Natural killer cell (primary cell): ENCODE data around the gene TTC32. TPM values are rescaled to one million over a fixed set of nuclear protein-coding genes. Genes with fewer than 3 reads are reported as not detected.
"Not testable (repeated sequence)": the region's sequence is repeated elsewhere in the genome, so short reads cannot be mapped to it uniquely, and the experiment has no call there.

Experiments
- ATAC-seq, 3 donors: fragments of 150-1000 bp in 2 of 3; fragments of 200-7000 bp in 1 of 3; cut with Tn5 transposase; 1 replicate in 1 of 3; 2 replicates in 2 of 3; pipeline ENCODE4 v1.10.0; 2021; ENCODE audit warnings: mild to moderate bottlenecking in 2 of 3, moderate library complexity in 2 of 3
- DNase-seq, 2 donors: peaks; one replicate each; pipeline versions ENCODE4 v3.0.0 to v3.0.0-alpha.2; 2013 to 2021; ENCODE audit warnings: mixed read lengths in 1 of 2
- H3K27ac ChIP-seq: one replicate; pipeline ENCODE4 v1.5.1; 2013; ENCODE audit warnings: mild to moderate bottlenecking, low read length
- H3K27me3 ChIP-seq: one replicate; pipeline ENCODE4 v1.6.1; 2013; ENCODE audit warnings: low read length; ENCODE audit not compliant: control insufficient read depth, insufficient read depth
- H3K36me3 ChIP-seq: one replicate; pipeline ENCODE4 v1.6.1; 2013; ENCODE audit warnings: low read length; ENCODE audit not compliant: control insufficient read depth, insufficient read depth
- H3K4me1 ChIP-seq: one replicate; pipeline ENCODE4 v1.6.1; 2013; ENCODE audit warnings: low read length; ENCODE audit not compliant: control insufficient read depth, insufficient read depth
- H3K4me3 ChIP-seq: one replicate; pipeline ENCODE4 v1.5.1; 2013; ENCODE audit warnings: low read length
- H3K9me3 ChIP-seq: one replicate; pipeline ENCODE4 v1.6.1; 2013; ENCODE audit warnings: low read length; ENCODE audit not compliant: control insufficient read depth, insufficient read depth
- H3K27ac Mint-ChIP-seq, 2 donors: one replicate each; pipeline ENCODE4 v1.8.0; 2022; ENCODE audit warnings: mild to moderate bottlenecking in 2 of 2, mixed read lengths in 2 of 2, moderate library complexity in 1 of 2
- H3K27me3 Mint-ChIP-seq, 2 donors: one replicate each; pipeline ENCODE4 v1.8.0; 2022; ENCODE audit warnings: low read depth in 2 of 2, mixed read lengths in 2 of 2
- H3K36me3 Mint-ChIP-seq: one replicate; pipeline ENCODE4 v1.8.0; 2022; ENCODE audit warnings: mixed read lengths
- H3K4me1 Mint-ChIP-seq, 2 donors: one replicate each; pipeline ENCODE4 v1.8.0; 2022; ENCODE audit warnings: mixed read lengths in 2 of 2
- H3K4me3 Mint-ChIP-seq: one replicate; pipeline ENCODE4 v1.8.0; 2022; ENCODE audit warnings: mild to moderate bottlenecking, moderate library complexity, mixed read lengths
- H3K9me3 Mint-ChIP-seq, 2 donors: one replicate each; pipeline ENCODE4 v1.8.0; 2022; ENCODE audit warnings: mixed read lengths in 2 of 2
- CTCF ChIP-seq: fragments of 200-600 bp; IDR thresholded peaks from one replicate; pipeline ENCODE4 v1.8.0; 2022; ENCODE audit warnings: antibody characterized with exemption
- WGBS: methylation state at CpG from one replicate; pipeline ENCODE4 v1.1.7; 2013; ENCODE audit warnings: missing lambda C conversion rate; ENCODE audit not compliant: insufficient coverage; 5-methylcytosine and 5-hydroxymethylcytosine counted together
- intact Hi-C: fragments of 100-400 bp; cut with micrococcal nuclease; formaldehyde crosslinking; loops from one replicate; pipeline ENCODE4 v1.14.2; 2022
- total RNA-seq, 4 donors: library from RNA; stranded (reverse); fragments of 120-200 nt in 1 of 4; gene quantifications; one replicate each; pipeline versions ENCODE4 v1.2.3 to v1.2.4, GENCODE V29; 2013 to 2022

The TTC32 gene
- total RNA-seq, 3 donors from 2014 or later (not counting 1 experiment from before 2014, with no cell fraction given) = 30.4 to 45.3 (median 37.2) TPM

GRCh38 chr2:19936203-19936602 is 34.4 kb upstream of the TTC32 start:
- Mint-ChIP-seq H3K4me3 (no peak overlapping the region), H3K27ac (no peak overlapping the region), H3K9me3 (no peaks in the 10 kb centered on the region), H3K4me1 (no peaks in the 10 kb centered on the region), H3K36me3 (peaks cover 6% of the 10 kb centered on the region), H3K27me3 (no peaks in the 10 kb centered on the region)
- no peaks in the 10 kb centered on the region for H3K4me1 ChIP-seq
- WGBS = 88% methylated on average over 1 of the region's 2 CpGs
- ATAC-seq = no peak
- H3K27ac ChIP-seq = no peak overlapping the region
- H3K36me3 ChIP-seq = peaks cover 24% of the 10 kb centered on the region
- no peaks in the 10 kb centered on the region for H3K9me3 ChIP-seq
- no peak for TF ChIP-seq CTCF
- H3K27me3 ChIP-seq = no peaks in the 10 kb centered on the region
- H3K4me3 ChIP-seq = no peak overlapping the region
- intact Hi-C loops = no loop called here
- no peak for DNase-seq

GRCh38 chr2:19933351-19933981 is 31.7 kb upstream of the TTC32 start:
- Mint-ChIP-seq H3K4me1 (no peaks in the 10 kb centered on the region), H3K9me3 (peaks cover 0 to 5% of the 10 kb centered on the region in 2 donors), H3K36me3 (peaks cover 13% of the 10 kb centered on the region), H3K27me3 (no peaks in the 10 kb centered on the region), H3K27ac (no peak overlapping the region), H3K4me3 (no peak overlapping the region)
- no peak overlapping the region for H3K27ac ChIP-seq
- intact Hi-C loops = no loop called here
- H3K27me3 ChIP-seq = no peaks in the 10 kb centered on the region
- peaks cover 4% of the 10 kb centered on the region for H3K9me3 ChIP-seq
- TF ChIP-seq CTCF = no peak
- no peaks in the 10 kb centered on the region for H3K4me1 ChIP-seq
- 90% methylated on average over 3 of the region's 5 CpGs for WGBS
- DNase-seq (no peak), ATAC-seq (no peak)
- H3K36me3 ChIP-seq = peaks cover 32% of the 10 kb centered on the region
- no peak overlapping the region for H3K4me3 ChIP-seq

- DNase-seq (no peak), ATAC-seq (no peak)
- Mint-ChIP-seq H3K9me3 (peaks cover 0 to 5% of the 10 kb centered on the region in 2 donors), H3K27ac (no peak overlapping the region), H3K4me1 (no peaks in the 10 kb centered on the region), H3K36me3 (peaks cover 11% of the 10 kb centered on the region), H3K4me3 (no peak overlapping the region), H3K27me3 (no peaks in the 10 kb centered on the region)
- Histone ChIP-seq H3K4me3 (no peak overlapping the region), H3K27me3 (no peaks in the 10 kb centered on the region), H3K9me3 (peaks cover 10% of the 10 kb centered on the region), H3K36me3 (peaks cover 35% of the 10 kb centered on the region), H3K27ac (no peak overlapping the region), H3K4me1 (no peaks in the 10 kb centered on the region)
- TF ChIP-seq CTCF = no peak
- intact Hi-C loops = no loop called here
- WGBS = 98% methylated on average over 2 of the region's 2 CpGs
Observed at GRCh38 chr2:19932928-19933327, 31.1 kb upstream of the TTC32 start.

- TF ChIP-seq CTCF = no peak
- Mint-ChIP-seq H3K27me3 (no peaks in the 10 kb centered on the region), H3K36me3 (peaks cover 31% of the 10 kb centered on the region)
Observed at GRCh38 chr2:19929226-19929625, 27.4 kb upstream of the TTC32 start.

GRCh38 chr2:19927816-19928215 is 26.0 kb upstream of the TTC32 start:
- H3K4me3 ChIP-seq, intact Hi-C loops, H3K4me3 Mint-ChIP-seq, DNase-seq, H3K27ac ChIP-seq, H3K4me1 Mint-ChIP-seq, ATAC-seq, H3K27me3 Mint-ChIP-seq, H3K27me3 ChIP-seq, H3K4me1 ChIP-seq, H3K27ac Mint-ChIP-seq: not testable (repeated sequence)
- Mint-ChIP-seq H3K36me3 (peaks cover 31% of the 10 kb centered on the region), H3K9me3 (peaks cover 0 to 10% of the 10 kb centered on the region in 2 donors)
- 100% methylated on average over 1 of the region's 1 CpG for WGBS
- Histone ChIP-seq H3K36me3 (peaks cover 14% of the 10 kb centered on the region), H3K9me3 (peaks cover 16% of the 10 kb centered on the region)

More at GRCh38 chr2:19929226-19929625, 27.4 kb upstream of the TTC32 start:
- peaks cover 16% of the 10 kb centered on the region for H3K9me3 ChIP-seq
- H3K27me3 ChIP-seq = no peaks in the 10 kb centered on the region
- DNase-seq = no peak
- H3K36me3 ChIP-seq = peaks cover 14% of the 10 kb centered on the region
- no peak for ATAC-seq
- intact Hi-C loops = no loop called here
- H3K27ac Mint-ChIP-seq = no peak overlapping the region
- no peaks in the 10 kb centered on the region for H3K4me1 Mint-ChIP-seq
- no peak overlapping the region for H3K4me3 ChIP-seq
- H3K27ac ChIP-seq = no peak overlapping the region
- peaks cover 0 to 10% of the 10 kb centered on the region in 2 donors for H3K9me3 Mint-ChIP-seq
- H3K4me1 ChIP-seq = no peaks in the 10 kb centered on the region
- no peak overlapping the region for H3K4me3 Mint-ChIP-seq
